HEK293 (cell line): Measurements from ENCODE around the gene VIPR2.

Source experiments
- CTCF ChIA-PET: fragments of 350-600 bp; formaldehyde crosslinking; extraction: SDS; loops from one replicate; lab custom pipeline; 2021; ENCODE audit warnings: antibody characterized with exemption; lab: Yijun Ruan, JAX
- POLR2A ChIA-PET: fragments of 300-600 bp; formaldehyde crosslinking; extraction: SDS; loops from one replicate; lab custom pipeline; 2020; ENCODE audit warnings: antibody characterized with exemption, inconsistent platforms; lab: Yijun Ruan, JAX
- H3K27ac ChIP-seq: fragments of 200-500 bp; sonication (Bioruptor generic); 2 replicates; pipeline ENCODE4 v1.5.1; 2014; ENCODE audit warnings: low read depth, low read length, control low read depth, inconsistent platforms; ENCODE audit errors: extremely low read depth
- H3K36me3 ChIP-seq, 2 experiments: fragments of 200-500 bp in 1 of 2; sonication (Bioruptor generic) in 1 of 2; 1 replicate in 1 of 2; 2 replicates in 1 of 2; pipeline ENCODE4 v1.5.1; 2014 to 2017; ENCODE audit warnings: inconsistent platforms in 2 of 2, low read length in 2 of 2; ENCODE audit not compliant: control insufficient read depth in 2 of 2, insufficient read depth in 1 of 2
- H3K4me1 ChIP-seq: fragments of 200-500 bp; sonication (Bioruptor generic); 2 replicates; pipeline ENCODE4 v1.5.1; 2014; ENCODE audit warnings: mild to moderate bottlenecking, low read length, inconsistent platforms; ENCODE audit not compliant: control insufficient read depth, insufficient read depth
- H3K4me3 ChIP-seq: 2 replicates; pipeline ENCODE4 v1.5.1; 2011; ENCODE audit warnings: low read depth, mild to moderate bottlenecking, control low read depth, low read length, moderate library complexity
- H3K9me3 ChIP-seq: fragments of 200-500 bp; sonication (Bioruptor generic); 2 replicates; pipeline ENCODE4 v1.5.1; 2014; ENCODE audit warnings: low read depth, low read length, inconsistent platforms; ENCODE audit not compliant: control insufficient read depth, insufficient read depth
- GFI1B ChIP-seq: fragments of 450-650 bp; formaldehyde crosslinking; IDR thresholded peaks from 2 replicates; pipeline ENCODE4 v1.5.1; 2016; ENCODE audit warnings: missing biosample characterization, missing genetic modification characterization
- GLI4 ChIP-seq: fragments of 450-650 bp; formaldehyde crosslinking; IDR thresholded peaks from 2 replicates; pipeline ENCODE4 v1.5.1; 2016; ENCODE audit warnings: missing biosample characterization, missing genetic modification characterization
- KLF9 ChIP-seq: fragments of 450-650 bp; formaldehyde crosslinking; IDR thresholded peaks from 2 replicates; pipeline ENCODE4 v1.5.1; 2016; ENCODE audit warnings: missing biosample characterization, missing genetic modification characterization, low read depth
- ZFHX2 ChIP-seq: fragments of 450-650 bp; formaldehyde crosslinking; conservative IDR thresholded peaks from 2 replicates; pipeline ENCODE4 v1.5.1; 2016; ENCODE audit warnings: missing biosample characterization, missing genetic modification characterization
- ZIC2 ChIP-seq: fragments of 450-650 bp; formaldehyde crosslinking; IDR thresholded peaks from 2 replicates; pipeline ENCODE4 v1.5.1; 2016; ENCODE audit warnings: missing biosample characterization, missing genetic modification characterization
- ZNF121 ChIP-seq: fragments of 450-650 bp; formaldehyde crosslinking; IDR thresholded peaks from 2 replicates; pipeline ENCODE4 v1.5.1; 2016; ENCODE audit warnings: missing biosample characterization, missing genetic modification characterization
- ZNF223 ChIP-seq: fragments of 450-650 bp; formaldehyde crosslinking; IDR thresholded peaks from 2 replicates; pipeline ENCODE4 v1.5.1; 2016; ENCODE audit warnings: missing biosample characterization, missing genetic modification characterization
- ZNF366 ChIP-seq: fragments of 450-650 bp; formaldehyde crosslinking; conservative IDR thresholded peaks from 2 replicates; pipeline ENCODE4 v1.5.1; 2016; ENCODE audit warnings: missing biosample characterization, missing genetic modification characterization
- ZNF404 ChIP-seq: fragments of 450-650 bp; formaldehyde crosslinking; IDR thresholded peaks from 2 replicates; pipeline ENCODE4 v1.5.1; 2017; ENCODE audit warnings: missing biosample characterization, missing genetic modification characterization
- ZNF571 ChIP-seq: fragments of 450-650 bp; formaldehyde crosslinking; IDR thresholded peaks from 2 replicates; pipeline ENCODE4 v1.5.0; 2017; ENCODE audit warnings: missing biosample characterization, missing genetic modification characterization
- TF ChIP-seq, protein P1 (sequence below): fragments of 450-650 bp; formaldehyde crosslinking; IDR thresholded peaks from 2 replicates; pipeline ENCODE4 v1.5.1; 2017; ENCODE audit warnings: missing biosample characterization, missing genetic modification characterization
- TF ChIP-seq, protein P2 (sequence below): fragments of 450-650 bp; formaldehyde crosslinking; IDR thresholded peaks from 2 replicates; pipeline ENCODE4 v1.5.1; 2016; ENCODE audit warnings: missing biosample characterization, missing genetic modification characterization
- TF ChIP-seq, protein P3 (sequence below): fragments of 450-650 bp; formaldehyde crosslinking; IDR thresholded peaks from 2 replicates; pipeline ENCODE4 v1.5.1; 2017; ENCODE audit warnings: missing biosample characterization, missing genetic modification characterization
- TF ChIP-seq, protein P4 (sequence below): fragments of 450-650 bp; formaldehyde crosslinking; IDR thresholded peaks from 2 replicates; pipeline ENCODE4 v1.5.1; 2016; ENCODE audit warnings: missing biosample characterization, missing genetic modification characterization, borderline replicate concordance
- TF ChIP-seq, protein P5 (sequence below): fragments of 450-650 bp; formaldehyde crosslinking; optimal IDR thresholded peaks from 2 replicates; pipeline ENCODE3; 2016; ENCODE audit warnings: missing biosample characterization, mild to moderate bottlenecking, missing genetic modification characterization
- TF ChIP-seq, protein P6 (sequence below): fragments of 450-650 bp; formaldehyde crosslinking; IDR thresholded peaks from 2 replicates; pipeline ENCODE4 v1.5.1; 2016; ENCODE audit warnings: missing biosample characterization, missing genetic modification characterization, low read depth
- TF ChIP-seq, protein P7 (sequence below): fragments of 450-650 bp; formaldehyde crosslinking; IDR thresholded peaks from 2 replicates; pipeline ENCODE4 v1.5.1; 2016; ENCODE audit warnings: missing biosample characterization, missing genetic modification characterization, borderline replicate concordance

VIPR2 gene

DNA sequence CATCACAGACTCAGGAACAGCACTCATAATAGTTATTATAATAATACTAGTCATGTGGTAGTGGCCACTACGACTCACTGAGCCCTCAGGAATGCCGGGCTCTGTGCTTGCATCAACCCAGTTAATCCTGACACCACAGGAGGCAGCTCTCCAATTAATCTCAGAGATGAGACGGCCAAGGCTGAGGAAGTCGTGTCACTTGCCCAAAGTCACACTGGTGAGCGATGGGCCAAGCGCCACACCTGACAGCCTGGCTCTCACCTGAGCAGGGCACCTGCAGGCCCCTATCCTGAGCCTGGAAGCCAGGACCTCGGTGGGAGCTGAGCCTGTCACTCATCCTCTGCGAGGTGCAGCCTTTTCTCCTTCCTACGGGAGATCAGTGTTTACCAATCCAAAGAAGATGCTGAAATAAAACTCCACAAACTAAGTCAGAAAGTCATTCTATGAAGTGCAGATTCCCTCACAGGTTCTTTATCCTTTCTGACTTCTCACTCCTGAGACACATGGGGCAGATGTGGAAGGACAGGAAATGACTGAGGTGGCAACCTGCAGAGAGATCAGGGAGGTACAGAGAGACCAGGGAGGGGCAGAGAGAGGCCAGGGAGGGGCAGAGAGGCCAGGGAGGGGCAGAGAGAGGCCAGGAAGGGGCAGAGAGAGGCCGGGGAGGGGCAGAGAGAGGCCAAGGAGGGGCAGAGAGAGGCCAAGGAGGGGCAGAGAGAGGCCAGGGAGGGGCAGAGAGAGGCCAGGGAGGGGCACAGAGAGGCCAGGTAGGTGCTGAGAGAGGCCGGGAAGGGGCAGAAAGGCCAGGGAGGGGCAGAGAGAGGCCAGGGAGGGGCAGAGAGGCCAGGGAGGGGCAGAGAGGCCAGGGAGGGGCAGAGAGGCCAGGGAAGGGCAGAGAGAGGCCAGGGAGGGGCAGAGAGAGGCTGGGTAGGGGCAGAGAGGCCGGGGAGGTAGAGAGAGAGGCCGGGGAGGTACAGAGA, 38.5 kb downstream of the VIPR2 start:
- ChIA-PET POLR2A (no interaction called here), CTCF (interaction anchor here (0.6 kb wide), 1 partner anchor 129 kb away, joined by 3 read pairs; no protein-coding TSS in a partner anchor)
- TF ChIP-seq ZIC2 (peak; percentile 13; the same call in 1 of the 2 replicates), ZFHX2 (tag by site-specific recombination) (no peak), KLF9 (tag by site-specific recombination) (no peak), ZNF223 (tag by site-specific recombination) (no peak)
- TF ChIP-seq, protein P1, sequence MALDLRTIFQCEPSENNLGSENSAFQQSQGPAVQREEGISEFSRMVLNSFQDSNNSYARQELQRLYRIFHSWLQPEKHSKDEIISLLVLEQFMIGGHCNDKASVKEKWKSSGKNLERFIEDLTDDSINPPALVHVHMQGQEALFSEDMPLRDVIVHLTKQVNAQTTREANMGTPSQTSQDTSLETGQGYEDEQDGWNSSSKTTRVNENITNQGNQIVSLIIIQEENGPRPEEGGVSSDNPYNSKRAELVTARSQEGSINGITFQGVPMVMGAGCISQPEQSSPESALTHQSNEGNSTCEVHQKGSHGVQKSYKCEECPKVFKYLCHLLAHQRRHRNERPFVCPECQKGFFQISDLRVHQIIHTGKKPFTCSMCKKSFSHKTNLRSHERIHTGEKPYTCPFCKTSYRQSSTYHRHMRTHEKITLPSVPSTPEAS = no peak
- TF ChIP-seq, protein P2, sequence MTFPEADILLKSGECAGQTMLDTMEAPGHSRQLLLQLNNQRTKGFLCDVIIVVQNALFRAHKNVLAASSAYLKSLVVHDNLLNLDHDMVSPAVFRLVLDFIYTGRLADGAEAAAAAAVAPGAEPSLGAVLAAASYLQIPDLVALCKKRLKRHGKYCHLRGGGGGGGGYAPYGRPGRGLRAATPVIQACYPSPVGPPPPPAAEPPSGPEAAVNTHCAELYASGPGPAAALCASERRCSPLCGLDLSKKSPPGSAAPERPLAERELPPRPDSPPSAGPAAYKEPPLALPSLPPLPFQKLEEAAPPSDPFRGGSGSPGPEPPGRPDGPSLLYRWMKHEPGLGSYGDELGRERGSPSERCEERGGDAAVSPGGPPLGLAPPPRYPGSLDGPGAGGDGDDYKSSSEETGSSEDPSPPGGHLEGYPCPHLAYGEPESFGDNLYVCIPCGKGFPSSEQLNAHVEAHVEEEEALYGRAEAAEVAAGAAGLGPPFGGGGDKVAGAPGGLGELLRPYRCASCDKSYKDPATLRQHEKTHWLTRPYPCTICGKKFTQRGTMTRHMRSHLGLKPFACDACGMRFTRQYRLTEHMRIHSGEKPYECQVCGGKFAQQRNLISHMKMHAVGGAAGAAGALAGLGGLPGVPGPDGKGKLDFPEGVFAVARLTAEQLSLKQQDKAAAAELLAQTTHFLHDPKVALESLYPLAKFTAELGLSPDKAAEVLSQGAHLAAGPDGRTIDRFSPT (tag by site-specific recombination) = no peak
- H3K9me3 ChIP-seq = no peaks in the 10 kb centered on the region
- H3K36me3 ChIP-seq = no peaks in the 10 kb centered on the region
- H3K27ac ChIP-seq = no peak overlapping the region
- H3K4me3 ChIP-seq = no peak overlapping the region
- no peaks in the 10 kb centered on the region for H3K4me1 ChIP-seq

DNA sequence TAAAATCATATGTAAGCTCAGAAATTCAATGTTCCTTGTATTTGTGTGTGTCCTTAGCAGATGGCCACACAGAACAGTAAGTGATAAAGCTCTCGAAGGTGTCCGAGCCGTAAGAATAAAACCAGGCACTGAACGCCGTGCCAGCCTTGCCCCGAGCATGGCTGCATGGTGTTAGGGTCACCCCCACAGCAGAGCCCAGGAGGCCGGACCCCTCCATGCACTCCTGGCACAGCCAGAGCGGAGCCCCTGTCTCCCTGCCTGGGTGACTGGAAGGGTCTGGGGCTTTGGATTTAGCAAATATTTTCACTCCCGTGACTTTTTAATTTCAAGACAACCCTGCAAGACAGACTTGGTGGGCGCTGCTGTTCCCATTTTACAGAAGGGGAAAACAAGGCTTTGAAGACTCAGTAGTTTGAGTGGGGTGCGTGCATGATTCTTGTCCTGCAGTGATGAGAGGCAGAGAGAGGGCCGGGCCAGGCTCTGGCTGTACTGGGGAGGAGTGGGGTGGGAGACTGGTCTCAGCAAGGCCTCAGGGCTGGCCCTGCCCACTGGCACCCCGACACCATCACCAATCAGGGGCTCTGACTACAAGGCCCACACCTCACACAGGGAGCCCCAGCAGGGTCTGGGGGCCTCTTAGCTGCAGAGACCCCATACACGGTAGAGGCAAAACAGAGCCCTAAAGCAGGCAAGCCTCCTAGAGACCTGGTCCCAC, 39.4 kb downstream of the VIPR2 start:
- ChIA-PET CTCF (interaction anchor here (0.6 kb wide), 1 partner anchor 128 kb away, joined by 3 read pairs; no protein-coding TSS in a partner anchor), POLR2A (no interaction called here)
- Histone ChIP-seq H3K4me1 (no peaks in the 10 kb centered on the region), H3K36me3 (no peaks in the 10 kb centered on the region), H3K4me3 (no peak overlapping the region), H3K27ac (no peak overlapping the region), H3K9me3 (no peaks in the 10 kb centered on the region)
- TF ChIP-seq, protein P3, sequence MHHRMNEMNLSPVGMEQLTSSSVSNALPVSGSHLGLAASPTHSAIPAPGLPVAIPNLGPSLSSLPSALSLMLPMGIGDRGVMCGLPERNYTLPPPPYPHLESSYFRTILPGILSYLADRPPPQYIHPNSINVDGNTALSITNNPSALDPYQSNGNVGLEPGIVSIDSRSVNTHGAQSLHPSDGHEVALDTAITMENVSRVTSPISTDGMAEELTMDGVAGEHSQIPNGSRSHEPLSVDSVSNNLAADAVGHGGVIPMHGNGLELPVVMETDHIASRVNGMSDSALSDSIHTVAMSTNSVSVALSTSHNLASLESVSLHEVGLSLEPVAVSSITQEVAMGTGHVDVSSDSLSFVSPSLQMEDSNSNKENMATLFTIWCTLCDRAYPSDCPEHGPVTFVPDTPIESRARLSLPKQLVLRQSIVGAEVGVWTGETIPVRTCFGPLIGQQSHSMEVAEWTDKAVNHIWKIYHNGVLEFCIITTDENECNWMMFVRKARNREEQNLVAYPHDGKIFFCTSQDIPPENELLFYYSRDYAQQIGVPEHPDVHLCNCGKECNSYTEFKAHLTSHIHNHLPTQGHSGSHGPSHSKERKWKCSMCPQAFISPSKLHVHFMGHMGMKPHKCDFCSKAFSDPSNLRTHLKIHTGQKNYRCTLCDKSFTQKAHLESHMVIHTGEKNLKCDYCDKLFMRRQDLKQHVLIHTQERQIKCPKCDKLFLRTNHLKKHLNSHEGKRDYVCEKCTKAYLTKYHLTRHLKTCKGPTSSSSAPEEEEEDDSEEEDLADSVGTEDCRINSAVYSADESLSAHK = no peak
- TF ChIP-seq ZNF404 (tag by site-specific recombination) (no peak), ZNF571 (tag by site-specific recombination) (no peak), GFI1B (tag by site-specific recombination) (no peak), ZNF121 (no peak), ZNF223 (tag by site-specific recombination) (no peak), GLI4 (no peak), ZNF366 (tag by site-specific recombination) (no peak)
- TF ChIP-seq, protein P4, sequence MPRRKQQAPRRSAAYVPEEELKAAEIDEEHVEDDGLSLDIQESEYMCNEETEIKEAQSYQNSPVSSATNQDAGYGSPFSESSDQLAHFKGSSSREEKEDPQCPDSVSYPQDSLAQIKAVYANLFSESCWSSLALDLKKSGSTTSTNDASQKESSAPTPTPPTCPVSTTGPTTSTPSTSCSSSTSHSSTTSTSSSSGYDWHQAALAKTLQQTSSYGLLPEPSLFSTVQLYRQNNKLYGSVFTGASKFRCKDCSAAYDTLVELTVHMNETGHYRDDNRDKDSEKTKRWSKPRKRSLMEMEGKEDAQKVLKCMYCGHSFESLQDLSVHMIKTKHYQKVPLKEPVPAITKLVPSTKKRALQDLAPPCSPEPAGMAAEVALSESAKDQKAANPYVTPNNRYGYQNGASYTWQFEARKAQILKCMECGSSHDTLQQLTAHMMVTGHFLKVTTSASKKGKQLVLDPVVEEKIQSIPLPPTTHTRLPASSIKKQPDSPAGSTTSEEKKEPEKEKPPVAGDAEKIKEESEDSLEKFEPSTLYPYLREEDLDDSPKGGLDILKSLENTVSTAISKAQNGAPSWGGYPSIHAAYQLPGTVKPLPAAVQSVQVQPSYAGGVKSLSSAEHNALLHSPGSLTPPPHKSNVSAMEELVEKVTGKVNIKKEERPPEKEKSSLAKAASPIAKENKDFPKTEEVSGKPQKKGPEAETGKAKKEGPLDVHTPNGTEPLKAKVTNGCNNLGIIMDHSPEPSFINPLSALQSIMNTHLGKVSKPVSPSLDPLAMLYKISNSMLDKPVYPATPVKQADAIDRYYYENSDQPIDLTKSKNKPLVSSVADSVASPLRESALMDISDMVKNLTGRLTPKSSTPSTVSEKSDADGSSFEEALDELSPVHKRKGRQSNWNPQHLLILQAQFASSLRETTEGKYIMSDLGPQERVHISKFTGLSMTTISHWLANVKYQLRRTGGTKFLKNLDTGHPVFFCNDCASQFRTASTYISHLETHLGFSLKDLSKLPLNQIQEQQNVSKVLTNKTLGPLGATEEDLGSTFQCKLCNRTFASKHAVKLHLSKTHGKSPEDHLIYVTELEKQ (tag by site-specific recombination) = no peak
- TF ChIP-seq, protein P5, sequence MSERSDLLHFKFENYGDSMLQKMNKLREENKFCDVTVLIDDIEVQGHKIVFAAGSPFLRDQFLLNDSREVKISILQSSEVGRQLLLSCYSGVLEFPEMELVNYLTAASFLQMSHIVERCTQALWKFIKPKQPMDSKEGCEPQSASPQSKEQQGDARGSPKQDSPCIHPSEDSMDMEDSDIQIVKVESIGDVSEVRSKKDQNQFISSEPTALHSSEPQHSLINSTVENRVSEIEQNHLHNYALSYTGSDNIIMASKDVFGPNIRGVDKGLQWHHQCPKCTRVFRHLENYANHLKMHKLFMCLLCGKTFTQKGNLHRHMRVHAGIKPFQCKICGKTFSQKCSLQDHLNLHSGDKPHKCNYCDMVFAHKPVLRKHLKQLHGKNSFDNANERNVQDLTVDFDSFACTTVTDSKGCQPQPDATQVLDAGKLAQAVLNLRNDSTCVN (tag by site-specific recombination) = no peak
- TF ChIP-seq, protein P6, sequence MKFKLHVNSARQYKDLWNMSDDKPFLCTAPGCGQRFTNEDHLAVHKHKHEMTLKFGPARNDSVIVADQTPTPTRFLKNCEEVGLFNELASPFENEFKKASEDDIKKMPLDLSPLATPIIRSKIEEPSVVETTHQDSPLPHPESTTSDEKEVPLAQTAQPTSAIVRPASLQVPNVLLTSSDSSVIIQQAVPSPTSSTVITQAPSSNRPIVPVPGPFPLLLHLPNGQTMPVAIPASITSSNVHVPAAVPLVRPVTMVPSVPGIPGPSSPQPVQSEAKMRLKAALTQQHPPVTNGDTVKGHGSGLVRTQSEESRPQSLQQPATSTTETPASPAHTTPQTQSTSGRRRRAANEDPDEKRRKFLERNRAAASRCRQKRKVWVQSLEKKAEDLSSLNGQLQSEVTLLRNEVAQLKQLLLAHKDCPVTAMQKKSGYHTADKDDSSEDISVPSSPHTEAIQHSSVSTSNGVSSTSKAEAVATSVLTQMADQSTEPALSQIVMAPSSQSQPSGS = no peak
- TF ChIP-seq, protein P7, sequence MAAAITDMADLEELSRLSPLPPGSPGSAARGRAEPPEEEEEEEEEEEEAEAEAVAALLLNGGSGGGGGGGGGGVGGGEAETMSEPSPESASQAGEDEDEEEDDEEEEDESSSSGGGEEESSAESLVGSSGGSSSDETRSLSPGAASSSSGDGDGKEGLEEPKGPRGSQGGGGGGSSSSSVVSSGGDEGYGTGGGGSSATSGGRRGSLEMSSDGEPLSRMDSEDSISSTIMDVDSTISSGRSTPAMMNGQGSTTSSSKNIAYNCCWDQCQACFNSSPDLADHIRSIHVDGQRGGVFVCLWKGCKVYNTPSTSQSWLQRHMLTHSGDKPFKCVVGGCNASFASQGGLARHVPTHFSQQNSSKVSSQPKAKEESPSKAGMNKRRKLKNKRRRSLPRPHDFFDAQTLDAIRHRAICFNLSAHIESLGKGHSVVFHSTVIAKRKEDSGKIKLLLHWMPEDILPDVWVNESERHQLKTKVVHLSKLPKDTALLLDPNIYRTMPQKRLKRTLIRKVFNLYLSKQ (tag by site-specific recombination) = no peak
